ENCODE results near the gene UQCR10.

UQCR10 gene

DNA sequence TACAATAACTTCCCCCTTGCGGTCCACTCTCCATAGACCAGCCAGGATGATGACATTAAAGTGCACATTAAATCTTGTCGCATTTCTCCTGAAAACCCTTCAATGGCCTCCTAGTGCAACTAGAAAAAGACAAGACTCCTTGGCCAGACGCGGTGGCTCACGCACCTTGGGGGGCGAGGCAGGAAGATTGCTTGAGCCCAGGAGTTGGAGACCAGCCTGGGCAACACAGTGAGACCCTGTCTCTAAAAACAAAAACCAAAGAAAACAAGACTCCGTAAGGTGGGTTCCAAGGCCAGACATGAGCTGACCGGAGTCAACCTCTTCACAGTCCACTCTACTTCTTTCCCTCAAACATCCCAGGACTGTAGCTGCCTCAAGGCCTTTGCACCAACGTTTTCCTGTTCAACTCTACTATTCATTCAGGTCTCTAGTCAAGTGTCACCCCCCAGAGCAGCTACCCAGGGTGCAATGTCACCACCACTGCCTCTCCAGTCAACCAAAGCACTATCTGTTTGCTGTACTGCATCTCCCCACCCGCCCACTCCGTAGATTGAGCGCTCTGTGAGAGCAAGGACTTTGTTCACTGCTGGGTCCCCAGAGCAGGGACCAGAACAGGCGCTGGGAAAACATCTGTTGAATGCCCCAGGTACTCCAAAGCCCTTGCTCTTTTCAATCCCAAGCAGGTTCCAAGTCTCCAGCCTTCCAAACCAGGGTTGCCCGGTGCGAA, 1.1 kb upstream of the UQCR10 start:
- no peak for DNase-seq

DNA sequence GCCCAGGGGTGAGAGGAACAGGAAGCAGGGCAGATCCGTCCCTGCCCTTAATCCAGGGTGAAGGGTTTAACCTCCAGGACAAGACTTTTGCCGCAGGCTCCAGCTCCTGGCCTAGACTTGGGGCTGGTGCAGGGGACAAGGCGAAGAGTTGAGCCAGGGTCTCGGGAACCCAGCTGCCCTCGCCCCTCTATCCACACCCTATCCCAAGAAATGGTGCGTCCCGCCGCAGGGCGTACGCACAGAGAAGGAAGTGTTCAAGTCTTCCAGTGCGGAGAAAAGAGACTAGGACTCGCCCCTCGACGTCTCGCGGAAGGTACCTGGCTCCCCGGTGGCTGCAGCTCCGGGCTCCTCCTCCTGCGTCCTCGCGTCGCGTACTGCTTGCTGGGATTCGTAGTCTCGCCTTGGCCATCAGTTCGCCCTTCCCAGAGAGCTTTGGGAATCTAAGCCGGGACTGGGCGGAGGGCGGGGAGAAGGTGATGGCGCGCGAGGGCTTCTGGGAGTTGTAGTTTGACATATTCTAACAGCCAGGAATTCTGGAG, 468 bp upstream of the UQCR10 start, which contains the start of gene ZMAT5:
Gene ZMAT5, minus strand, starts transcription at position 376 of the 539 bp plus-strand sequence. CDS start 18,463 bp downstream, outside the sequence.
- DNase-seq, result peak; percentile 96

DNA sequence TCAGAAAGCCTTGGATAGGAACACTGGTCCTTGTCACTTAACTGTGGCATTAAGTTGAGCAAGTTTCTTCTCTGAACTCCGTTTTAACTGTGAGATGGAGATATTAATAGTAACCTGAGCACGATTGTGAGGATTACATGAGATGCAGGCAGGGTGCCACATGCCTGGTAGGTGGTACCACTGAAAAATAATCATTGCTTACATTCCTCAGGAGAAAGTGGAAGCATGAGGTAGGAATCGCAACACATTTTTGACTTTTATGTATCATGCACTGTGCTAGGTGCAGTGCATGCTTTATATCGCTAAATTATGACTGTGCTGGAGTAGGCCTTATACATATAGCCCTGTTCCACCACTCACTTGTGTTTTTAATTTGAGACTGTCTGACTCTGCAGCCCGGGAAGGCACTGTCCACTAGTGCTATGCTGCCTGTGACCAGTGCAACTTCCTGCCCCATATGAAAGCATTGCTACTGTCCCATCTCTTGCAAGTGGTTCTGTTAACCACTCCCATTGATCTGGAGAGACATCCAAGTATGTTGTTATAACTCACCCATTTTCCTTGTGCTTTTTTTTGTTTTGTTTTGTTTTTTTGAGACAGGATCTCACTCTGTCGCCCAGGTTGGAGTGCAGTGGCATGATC, 1.0 kb downstream of the UQCR10 start:
- no peak for DNase-seq

DNA sequence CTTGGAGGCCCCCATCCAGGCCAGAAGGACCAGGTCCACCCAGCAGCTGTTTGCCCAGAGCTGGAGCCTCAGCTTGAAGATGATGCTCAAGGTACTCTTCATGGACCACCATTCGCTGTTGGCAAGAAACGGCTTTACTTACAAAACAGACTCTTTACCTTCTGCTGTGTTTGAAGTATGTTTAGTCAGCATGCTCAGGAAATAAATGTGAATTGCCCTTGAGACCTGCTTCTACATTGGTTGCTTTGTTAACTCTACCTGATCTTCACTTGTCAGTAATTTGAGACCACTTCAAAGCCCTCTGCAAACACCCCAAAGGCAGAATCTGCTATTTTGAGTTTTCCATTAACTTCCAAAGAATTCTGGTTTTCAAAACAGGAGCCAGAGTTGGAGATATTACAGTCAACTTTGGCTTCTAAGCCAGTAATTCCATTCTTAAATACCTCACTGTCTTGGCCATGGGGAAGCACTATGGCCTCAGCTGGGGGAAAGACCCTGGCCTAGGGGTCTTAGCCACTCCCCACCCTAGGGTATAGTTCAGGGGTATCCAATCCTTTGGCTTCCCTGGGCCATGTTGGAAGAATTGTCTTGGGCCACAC, 2.7 kb downstream of the UQCR10 start:
- no peak for DNase-seq

DNA sequence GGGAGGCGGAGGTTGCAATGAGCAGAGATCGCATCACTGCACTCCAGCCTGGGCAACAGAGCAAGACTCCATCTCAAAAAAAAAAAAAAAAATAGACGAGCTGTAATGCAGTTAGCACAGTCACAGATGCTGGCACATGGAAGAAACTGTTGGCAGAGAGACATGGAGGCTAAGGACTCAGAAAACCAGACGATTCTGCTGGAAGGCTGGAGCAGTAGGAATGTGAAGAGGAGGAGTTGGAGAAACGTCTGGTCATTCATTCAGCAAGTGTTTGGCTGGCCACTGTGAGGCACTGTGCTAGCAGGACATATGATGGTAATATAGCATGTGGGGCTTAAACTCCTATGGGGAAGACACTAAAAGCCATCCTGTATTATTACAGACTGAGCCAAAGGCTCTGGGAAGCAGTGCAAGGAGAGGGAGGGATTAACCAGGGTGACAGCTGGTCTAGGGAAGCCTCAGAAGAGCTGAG, 5.0 kb downstream of the UQCR10 start:
- peak; percentile 67 for DNase-seq

DNA sequence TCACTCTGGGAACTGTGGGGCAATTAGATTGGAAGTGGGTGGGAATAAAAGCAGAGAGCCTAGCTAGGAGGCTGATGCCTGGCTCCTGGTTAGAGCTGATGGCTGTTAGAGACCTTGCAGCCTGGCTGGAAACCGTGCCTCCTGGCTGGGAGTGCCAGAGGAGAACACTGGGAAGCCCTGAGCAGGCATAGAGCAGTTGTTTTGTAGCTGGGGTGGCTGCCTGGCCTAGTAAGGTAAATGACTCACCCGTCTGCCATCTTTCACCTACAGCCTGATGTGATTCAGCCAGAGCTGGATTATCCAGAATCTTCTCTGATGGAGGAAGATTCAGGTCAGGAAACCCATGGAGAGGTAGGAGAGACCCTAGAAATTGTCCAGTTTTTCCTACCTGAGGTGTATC, 6.1 kb downstream of the UQCR10 start:
- DNase-seq, result peak; percentile 43

DNA sequence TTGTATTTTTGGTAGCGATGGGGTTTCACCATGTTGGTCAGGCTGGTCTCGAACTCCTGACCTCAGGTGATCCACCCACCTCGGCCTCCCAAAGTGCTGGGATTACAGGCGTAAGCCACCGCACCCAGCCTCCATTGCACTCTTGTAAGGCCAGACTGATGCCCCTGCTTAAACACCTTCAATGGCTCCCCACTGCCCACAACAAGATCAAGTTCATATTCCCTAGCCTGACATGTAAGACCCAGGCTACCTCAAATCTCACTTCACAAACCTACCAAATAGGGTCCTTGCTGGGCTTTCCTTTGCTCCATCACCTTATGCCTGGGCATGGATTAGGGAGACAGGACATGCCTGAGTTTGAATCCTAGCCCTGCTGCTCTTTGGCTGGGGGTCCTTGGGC, 13.1 kb downstream of the UQCR10 start:
- no peak for DNase-seq

DNA sequence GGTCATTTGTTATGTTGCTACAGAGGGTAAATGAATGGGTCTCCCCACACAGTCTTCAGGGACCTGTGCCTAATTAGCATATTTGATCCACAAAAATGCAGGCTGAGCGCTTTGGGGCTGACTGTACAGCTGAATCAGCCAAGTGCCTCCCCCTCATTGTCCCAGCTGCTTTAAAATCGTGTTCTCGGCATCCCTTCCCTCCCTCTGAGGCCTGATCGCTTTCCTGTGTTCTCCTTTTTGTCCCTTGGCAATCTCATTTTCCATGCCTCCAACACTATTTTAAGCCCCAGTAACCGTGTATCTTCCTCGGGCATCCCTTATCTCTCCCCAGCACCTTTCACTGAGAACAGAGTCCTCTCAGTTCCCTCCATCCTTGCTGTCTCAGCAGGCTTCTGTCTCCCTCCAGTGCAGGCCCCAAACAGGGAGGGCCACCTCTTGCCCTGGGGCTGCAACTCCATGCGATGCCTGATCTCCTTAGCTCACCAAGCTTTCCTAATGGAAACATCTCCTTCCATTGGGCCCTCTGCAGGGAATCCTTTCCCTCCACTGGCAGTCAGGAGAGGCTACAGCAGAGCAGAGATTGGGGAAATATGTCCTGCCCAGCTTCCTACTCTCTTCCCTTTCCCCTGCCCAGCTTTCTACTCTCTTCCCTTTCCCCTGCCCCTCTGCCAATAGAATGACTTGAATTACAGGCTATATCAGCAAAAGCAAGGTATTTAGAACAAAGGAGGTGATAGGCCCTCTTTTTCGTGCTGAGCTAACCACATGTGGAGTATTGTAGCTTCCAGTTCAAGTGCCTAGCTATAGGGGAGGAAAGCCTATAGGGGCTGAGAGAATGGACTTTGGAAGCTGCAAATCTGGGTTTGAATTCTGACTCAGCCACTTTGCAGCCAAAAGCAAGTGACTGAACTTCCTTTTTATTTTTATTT, 13.8 kb downstream of the UQCR10 start:
- peak; percentile 93 for DNase-seq

DNA sequence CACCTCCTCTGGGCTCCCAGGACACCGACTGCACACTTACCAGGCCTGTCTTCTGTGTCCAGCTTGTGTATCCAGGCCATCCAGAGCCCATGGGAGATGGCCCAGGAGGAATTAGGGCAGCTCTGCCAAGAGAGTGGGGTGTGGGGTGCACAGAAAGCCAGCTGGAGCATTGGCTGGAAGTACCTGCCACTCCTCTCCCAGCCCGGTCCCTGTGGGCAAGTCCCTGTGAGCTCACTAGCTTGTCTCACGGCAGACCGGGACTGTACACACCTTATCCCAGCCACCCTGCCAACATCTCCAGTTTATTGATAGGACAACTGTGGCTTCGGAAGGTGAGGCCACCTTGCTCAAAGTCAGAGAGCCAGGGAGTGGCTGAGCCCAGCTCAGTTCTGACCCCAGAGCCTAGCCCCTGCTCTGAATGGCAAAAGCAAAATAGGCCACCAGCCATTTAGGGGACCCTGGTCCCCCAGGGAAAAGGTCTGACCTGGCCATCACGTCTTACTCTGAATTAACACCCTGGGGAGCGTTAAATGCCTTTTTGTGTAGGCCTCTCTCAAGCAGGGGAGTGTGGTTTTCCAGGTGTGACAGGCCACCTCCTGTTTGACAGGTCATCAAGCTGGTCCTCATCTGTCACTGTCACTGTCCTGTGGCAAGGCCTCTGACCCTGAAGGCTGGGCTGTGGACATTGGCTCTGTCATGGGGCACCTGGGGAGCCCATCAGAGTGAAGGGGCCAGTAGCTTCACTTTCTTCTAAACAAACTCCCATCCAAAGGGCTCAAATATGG, 15.1 kb downstream of the UQCR10 start:
- DNase-seq, result peak; percentile 24

DNA sequence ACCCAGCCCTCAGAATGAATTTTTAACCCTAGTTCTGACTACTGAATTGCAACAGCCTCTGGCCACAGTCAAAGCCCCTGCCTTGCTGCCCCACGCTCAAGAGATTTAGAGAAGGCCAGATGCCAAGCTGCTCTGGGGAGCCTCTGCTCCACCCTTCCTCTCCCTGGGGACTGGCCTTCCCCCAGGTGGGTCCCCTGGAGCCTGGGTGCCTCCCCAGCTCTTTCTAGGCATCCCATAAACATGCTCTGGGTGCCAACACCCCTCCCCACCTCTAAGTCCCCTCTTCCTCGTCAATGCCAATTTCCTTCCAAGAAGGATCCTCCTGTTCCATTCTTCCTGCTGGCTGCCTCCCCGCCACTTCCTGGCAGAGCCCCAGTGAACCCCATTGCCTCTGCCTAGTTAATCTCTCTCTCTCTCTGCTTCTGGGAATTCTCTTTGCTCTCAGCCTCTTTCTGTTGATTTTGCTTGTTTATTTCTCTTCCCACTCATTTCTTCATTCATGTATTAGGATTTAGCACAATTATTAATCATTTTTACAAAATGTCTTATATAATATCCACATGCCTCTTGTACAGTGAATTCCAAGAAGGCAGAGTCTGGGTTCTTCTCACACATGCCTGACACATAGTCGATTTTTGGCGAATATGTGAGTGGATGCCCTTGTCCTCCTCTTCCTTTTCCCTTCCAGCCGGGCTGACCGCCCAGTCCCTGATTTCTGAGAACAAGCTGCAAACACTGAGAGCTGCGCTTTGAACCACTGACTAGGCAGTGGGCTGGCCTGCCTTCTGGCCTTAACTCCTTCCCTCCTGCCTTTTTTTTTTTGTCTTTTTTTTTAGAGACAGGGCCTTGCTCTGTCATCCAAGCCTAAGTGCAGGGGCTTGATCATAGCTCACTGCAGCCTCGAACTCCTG, 17.5 kb downstream of the UQCR10 start:
- no peak for DNase-seq

DNA sequence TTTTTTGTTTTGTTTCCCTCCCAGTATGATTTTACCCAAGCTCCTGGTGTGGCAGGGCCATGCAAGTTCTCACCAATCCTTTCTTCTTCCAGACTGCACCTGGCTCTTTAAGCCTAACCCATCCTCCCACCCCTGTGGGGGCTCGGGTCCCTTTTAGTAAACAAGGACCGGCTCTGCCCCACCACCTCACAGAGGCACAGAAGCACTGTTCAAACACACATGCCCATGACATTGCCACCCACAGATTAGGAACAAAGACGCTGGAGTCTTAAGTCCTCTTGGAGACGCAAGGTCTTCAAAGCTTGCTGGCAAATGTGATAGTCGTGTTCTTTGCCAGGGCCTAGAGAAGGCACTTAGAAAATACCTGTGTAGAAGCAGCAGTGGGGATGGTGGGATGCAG, 18.9 kb downstream of the UQCR10 start:
- DNase-seq, result no peak

DNA sequence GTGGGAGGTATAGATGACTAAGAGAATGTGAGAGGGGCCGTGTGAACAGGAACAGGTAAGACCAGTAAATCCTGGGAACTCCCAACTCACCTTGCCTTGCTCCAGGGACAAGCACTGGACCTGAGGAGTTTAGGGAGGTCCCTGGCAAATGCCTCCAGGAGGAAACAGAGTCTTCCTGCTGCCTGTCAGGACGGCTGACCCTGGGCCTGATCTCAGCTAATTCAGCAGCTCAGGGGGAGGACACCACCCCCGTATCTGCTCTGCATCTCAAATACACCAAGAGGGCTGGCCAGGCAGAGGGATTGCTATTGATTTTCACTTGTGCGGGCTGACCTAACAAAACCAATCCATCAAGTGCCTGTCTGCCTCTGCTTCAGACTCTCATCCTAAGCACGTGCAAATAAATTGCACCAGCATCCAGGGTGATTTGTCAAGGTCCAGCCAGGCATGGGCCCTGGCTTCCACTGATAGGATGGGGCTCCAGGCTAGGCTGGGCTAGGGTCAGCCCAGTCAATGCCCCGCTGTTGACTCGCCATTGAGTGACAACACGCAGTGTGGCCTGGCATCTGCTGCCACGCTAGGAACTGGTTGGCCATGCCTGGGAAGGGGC, 20.3 kb downstream of the UQCR10 start:
- DNase-seq, result no peak

DNA sequence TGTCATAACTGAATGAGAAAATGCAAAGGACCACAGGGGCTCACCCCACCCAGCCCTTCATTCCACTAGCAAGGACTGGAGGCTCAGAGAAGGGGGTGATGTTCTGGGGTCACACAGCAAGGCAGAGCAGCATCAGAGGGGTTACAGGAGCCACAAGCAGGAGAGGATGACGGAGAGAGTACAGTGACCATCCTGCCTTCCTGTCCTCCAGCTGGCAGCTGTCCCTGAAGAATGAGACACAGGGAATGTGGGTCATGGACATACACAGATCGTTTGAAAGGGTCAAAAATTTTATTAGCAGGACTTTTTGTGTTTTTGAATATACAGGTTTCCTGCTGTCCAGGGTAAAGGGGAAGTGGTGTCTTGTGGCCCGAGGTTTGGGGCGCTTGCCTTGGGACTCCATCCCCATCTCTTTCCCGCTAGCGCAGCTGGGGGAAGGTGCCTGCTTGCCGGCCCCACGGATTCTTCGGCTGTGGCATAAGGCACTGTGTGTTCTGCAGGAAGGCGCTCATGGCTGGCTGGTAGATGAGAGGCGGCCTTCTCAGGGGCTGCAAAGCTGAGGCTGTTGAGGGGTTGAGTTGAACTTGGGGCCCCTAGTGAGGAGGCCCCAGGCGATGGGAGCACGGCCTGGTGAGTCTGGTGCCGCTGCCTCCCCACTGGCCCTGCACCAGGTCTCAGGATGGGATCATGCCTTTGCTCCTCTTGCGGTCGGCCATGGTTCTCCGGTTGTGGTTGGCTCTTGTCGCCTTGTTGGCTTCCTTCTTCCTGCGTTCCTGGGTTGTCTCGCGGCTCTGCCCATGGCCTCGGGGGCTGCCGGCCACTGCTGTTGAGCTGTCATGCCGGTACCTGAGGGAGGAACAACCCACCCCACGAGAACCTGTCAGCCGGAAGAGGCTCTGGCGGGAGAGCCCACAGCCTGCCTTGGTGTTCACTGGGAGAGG, 21.4 kb downstream of the UQCR10 start:
- no peak for DNase-seq

DNA sequence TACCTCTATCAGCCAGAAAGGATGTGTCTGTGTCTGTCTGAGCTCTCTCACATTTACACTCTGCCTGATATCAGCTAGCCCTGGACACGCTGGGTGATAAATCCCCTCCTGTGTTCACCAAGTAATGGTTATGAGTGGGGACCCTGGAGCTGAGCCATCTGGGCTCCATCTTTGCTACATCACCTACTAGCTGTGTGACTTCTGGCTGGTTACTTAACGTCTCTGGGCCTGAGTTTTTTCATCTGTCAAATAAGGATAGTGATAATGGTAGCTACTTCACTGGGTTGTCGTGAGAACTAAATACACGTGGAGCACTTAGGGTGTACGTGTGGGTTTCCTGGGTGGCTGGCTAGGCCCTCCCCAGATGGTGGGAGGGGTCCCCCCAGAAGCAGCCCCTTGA, 22.9 kb downstream of the UQCR10 start:
- no peak for DNase-seq

DNA sequence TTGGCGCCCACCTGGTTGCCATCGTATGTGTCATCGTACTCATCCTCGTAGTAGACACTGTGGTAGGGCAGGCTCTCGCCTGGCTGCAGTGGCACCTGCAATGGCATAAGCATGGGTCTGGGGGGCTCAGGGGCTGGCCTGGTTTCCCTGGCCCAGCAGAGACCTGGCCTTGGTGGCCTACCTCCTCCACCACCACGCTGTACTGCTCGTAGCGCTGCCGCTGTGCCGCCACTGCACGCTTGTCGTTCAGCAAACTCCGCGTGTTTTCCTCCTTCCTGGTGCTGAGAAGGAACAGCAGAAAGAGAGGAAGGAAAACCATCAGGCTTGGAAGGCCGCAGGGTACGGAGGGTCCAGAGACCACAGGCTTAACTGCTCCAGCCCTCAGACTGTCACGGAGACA, 26.2 kb downstream of the UQCR10 start:
- no peak for DNase-seq

DNA sequence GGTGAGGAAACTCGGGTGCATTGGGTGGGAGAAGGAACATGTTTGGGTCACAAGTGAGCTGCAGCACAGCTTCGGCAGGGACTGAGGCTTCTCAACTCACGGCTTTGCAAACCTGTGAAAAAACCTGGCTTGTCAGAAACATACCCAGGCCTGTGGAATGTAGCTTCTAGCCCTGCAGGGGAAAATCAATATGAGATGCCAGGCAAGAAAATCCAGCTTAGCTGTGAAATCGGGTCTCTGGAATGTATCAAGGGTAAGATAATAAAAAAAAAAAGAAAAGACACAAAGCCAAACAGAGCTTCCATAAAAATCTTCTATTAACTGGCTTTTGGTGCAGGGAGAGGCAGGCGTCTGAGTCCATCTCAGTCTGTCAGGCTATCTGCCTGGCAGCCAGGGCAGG, 28.5 kb downstream of the UQCR10 start:
- DNase-seq, result no peak

DNA sequence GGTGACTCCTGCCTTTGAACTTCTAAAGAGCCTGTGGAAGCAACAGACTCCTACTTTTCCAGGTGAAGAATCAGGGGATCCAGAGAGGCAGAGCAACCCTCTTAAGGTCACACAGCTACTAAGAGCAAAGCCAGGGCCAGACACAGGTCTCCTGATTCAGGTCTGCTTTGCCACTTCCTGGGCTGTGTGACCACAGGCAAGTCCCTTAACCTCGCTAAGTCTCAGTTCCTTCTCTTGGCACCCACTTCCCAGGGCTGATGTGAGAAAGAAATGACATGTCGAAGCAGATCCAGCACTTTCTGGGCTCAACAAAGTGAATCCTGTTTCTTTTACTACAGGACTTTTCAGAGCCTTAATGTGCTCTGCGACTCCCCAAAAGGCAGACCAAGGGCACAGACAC, 30.2 kb downstream of the UQCR10 start:
- DNase-seq, result no peak

DNA sequence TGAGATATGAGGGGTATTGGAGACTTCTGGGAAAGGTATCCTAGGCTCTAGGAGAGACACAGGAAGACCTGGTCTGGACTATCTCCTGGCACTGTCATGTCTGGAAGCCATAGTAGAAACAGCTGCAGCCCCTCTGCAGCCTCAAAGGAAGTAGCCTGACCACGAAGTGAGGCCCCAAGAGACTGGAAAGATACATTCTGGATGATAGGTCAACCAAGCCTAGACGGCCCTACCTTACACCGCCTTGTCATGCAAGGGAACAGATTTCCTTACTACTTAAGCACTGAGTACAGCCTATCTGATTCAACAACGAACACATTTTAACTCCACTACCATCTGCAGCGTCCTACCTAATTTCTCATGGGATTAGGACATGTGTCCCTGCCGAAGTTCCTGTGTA, 31.1 kb downstream of the UQCR10 start:
- no peak for DNase-seq

DNA sequence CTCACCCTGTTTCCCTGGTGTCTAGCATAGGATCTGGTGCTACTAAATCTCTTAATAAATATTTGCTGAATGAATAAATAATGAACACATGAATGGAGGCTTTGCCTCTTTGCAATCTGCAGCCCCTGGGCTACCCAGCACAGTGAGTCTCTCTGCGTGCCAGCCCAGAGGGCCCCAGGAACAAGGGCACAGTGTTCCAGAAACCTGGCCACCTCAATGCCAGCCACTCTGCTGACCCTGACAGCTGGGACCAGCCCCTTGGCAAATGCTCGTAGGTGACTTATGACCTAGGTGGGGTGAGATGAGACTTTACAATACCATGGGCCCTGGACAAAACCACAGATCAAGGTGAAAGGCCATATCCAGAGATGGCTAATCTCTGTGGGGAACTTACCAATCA, 31.6 kb downstream of the UQCR10 start:
- DNase-seq, result no peak
